H54 (cell line): ENCODE data around the gene TBX15.

Source experiments
- DNase-seq: peaks from one replicate; pipeline ENCODE4 v3.0.0; 2011; ENCODE audit warnings: low spot score, mixed read lengths; ENCODE audit not compliant: insufficient read length
- FAIRE-seq: peaks from 3 replicates; lab custom pipeline; 2011; peaks lifted over from hg19 to GRCh38; lab: Jason Lieb, UNC
- POLR2A ChIP-seq: IDR thresholded peaks from 2 replicates; pipeline ENCODE4 v1.6.1; 2011; ENCODE audit warnings: low read depth, mild to moderate bottlenecking, low read length

TBX15 gene

GRCh38 chr1:118995312-118996016, 7.3 kb upstream of the TBX15 start:
- FAIRE-seq: no peak
- no peak for TF ChIP-seq POLR2A
- no peak for DNase-seq

DNA sequence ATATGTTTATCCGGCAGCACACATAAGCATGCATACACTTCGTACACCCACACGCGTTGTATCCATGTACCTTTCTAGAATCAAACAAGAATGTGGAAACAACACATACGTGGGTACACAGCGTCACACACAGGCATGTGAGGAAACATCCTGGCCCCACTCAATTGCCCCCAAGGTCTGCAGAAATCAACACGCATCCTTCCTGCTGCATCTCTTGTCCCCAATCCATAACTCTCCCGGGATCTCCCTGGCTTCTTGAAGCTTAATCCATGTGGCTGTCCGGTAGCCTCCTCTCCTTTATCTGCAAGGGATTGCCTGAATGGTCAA, 5.5 kb upstream of the TBX15 start:
- no peak for FAIRE-seq
- DNase-seq: no peak
- TF ChIP-seq POLR2A: no peak

GRCh38 chr1:118992868-118993699, 4.9 kb upstream of the TBX15 start:
- TF ChIP-seq POLR2A: no peak
- DNase-seq: no peak

GRCh38 chr1:118992237-118992825, 4.2 kb upstream of the TBX15 start:
- TF ChIP-seq POLR2A: no peak
- no peak for DNase-seq
- FAIRE-seq: no peak

More at GRCh38 chr1:118992868-118993699, 4.9 kb upstream of the TBX15 start:
- FAIRE-seq: no peak

- no peak for FAIRE-seq
- DNase-seq: no peak
- no peak for TF ChIP-seq POLR2A
Observed at GRCh38 chr1:118991448-118991847, 3.3 kb upstream of the TBX15 start.

GRCh38 chr1:118990513-118991152, 2.5 kb upstream of the TBX15 start:
- no peak for TF ChIP-seq POLR2A
- no peak for FAIRE-seq
- no peak for DNase-seq

DNA sequence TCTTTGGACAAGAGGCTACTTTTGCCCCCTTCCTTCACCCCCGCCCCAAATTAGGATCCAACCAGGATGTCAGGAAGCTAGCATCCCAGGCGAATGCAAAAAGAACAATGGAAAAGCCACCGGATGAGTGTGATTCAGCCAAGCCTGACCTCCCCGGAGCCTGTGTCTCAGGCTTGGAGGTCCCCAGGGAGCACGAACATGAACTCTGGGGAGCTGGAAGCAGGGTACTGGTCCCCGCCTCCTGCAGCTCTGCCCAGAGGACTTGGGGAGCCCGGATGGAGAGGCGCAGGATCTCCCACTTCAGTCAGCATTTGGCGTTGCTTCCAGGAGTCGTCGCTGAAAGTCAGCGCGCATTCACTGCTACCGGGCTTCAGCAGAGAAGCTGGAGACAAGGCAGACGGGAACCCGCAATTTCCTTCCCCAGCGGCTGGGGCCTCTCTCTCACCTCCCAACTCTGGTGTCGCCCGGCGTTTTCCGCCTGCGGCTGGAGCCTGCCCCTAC, 1.8 kb upstream of the TBX15 start:
- DNase-seq (no peak), FAIRE-seq (no peak)
- TF ChIP-seq POLR2A: no peak

- no peak for TF ChIP-seq POLR2A
- FAIRE-seq (no peak), DNase-seq (no peak)
Observed at GRCh38 chr1:118989006-118989815, 1.1 kb upstream of the TBX15 start.

DNA sequence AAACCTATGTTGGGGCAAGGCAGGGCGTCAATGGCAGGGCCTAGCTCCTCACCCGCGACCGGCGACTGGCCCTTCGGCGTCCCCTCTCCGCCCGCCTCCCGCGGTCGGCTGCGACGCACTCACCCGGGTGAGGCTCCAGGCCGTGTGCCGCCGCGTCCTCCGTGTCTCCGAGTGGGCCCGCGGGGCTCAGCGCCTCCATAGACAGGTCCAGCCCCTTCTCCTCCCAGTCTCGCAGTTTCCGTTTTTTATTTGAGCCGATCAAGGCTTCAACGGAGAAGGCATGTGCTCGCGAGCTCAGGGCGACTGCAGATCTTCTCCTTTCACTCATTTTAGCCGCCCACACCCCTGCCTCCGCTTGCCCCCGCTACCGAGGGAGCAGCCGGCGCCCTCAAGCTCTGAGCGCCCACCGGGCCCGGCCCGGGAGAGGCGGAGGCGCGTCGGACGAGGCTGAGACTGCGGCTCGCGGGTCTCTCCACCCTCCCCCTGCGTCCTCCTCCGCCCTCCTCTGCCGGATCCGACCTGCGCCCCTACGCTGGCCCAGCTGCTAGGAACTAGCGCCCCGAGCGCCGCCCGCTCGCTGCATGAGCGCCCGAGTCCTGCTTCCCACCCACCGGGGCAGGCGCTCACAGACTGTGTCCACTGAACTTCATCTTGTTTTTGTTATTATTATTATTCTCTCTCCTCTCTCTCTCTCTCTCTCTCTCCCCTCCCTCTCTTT, 516 bp downstream of the TBX15 start:
- peak; percentile 46 for DNase-seq
- FAIRE-seq: no peak

GRCh38 chr1:118986555-118987467, 1.3 kb downstream of the TBX15 start:
- DNase-seq (no peak), FAIRE-seq (no peak)
- no peak for TF ChIP-seq POLR2A

More for the DNA sequence above, 516 bp downstream of the TBX15 start:
- peak; percentile 65 for TF ChIP-seq POLR2A
